Muscle of leg (tissue), 11 donors: ENCODE results near the gene LTBP1. TPM values are rescaled to one million over a fixed set of nuclear protein-coding genes. Genes with fewer than 3 reads are reported as not detected.

Experiments
- DNase-seq: peaks from one replicate; pipeline ENCODE4 v3.0.0; 2013
- H3K27ac ChIP-seq: one replicate; pipeline ENCODE4 v1.5.1; 2013; ENCODE audit warnings: mild to moderate bottlenecking, low read length, control low read depth
- H3K27me3 ChIP-seq: one replicate; pipeline ENCODE4 v1.6.1; 2013; ENCODE audit warnings: low read length; ENCODE audit not compliant: control insufficient read depth, insufficient read depth
- H3K36me3 ChIP-seq: one replicate; pipeline ENCODE4 v1.6.1; 2013; ENCODE audit warnings: low read length; ENCODE audit not compliant: control insufficient read depth, insufficient read depth
- H3K4me1 ChIP-seq: one replicate; pipeline ENCODE4 v1.6.1; 2013; ENCODE audit warnings: low read length; ENCODE audit not compliant: control insufficient read depth, insufficient read depth
- H3K4me3 ChIP-seq: one replicate; pipeline ENCODE4 v1.5.1; 2013; ENCODE audit warnings: low read length, control low read depth
- H3K9me3 ChIP-seq: replicated peaks from 2 replicates; pipeline ENCODE4 v1.6.1; 2013; ENCODE audit warnings: low read depth, low read length; ENCODE audit not compliant: control insufficient read depth
- WGBS: methylation state at CpG from one replicate; pipeline ENCODE4 v1.1.5; 2013; ENCODE audit warnings: missing lambda C conversion rate; ENCODE audit not compliant: insufficient coverage; 5-methylcytosine and 5-hydroxymethylcytosine counted together
- polyA plus RNA-seq, 8 donors: library from polyadenylated mRNA; unstranded; fragments of 120-200 nt; gene quantifications; one replicate each; pipeline versions ENCODE4 v1.2.1 to v1.2.3, GENCODE V29; 2013; ENCODE audit warnings: inconsistent platforms in 1 of 8, low replicate concordance in 1 of 8; ENCODE audit not compliant: insufficient read length in 8 of 8, insufficient read depth in 1 of 8
- total RNA-seq: library from RNA; stranded (reverse); fragments of 120-200 nt; gene quantifications from one replicate; pipeline ENCODE4 v1.2.4, GENCODE V29; 2013

Gene LTBP1
- total and polyA plus RNA-seq, 9 donors: 37.5 to 87.3 (median 57.9) TPM

- DNase-seq: peak; percentile 52
- 0% methylated on average over 1 of the region's 5 CpGs for WGBS
- no peaks in the 10 kb centered on the region for H3K9me3 ChIP-seq
- H3K4me1 ChIP-seq: peaks cover 2% of the 10 kb centered on the region
- no peaks in the 10 kb centered on the region for H3K27me3 ChIP-seq
- H3K36me3 ChIP-seq: peaks cover 6% of the 10 kb centered on the region
- H3K4me3 ChIP-seq: no peak overlapping the region
- H3K27ac ChIP-seq: no peak overlapping the region
Observed at GRCh38 chr2:33372940-33373553, 426.3 kb downstream of the LTBP1 start.

GRCh38 chr2:33373986-33374385, 427.2 kb downstream of the LTBP1 start:
- 71% methylated on average over 3 of the region's 5 CpGs for WGBS
- H3K27me3 ChIP-seq: no peaks in the 10 kb centered on the region
- peaks cover 6% of the 10 kb centered on the region for H3K36me3 ChIP-seq
- H3K9me3 ChIP-seq: no peaks in the 10 kb centered on the region
- peaks cover 2% of the 10 kb centered on the region for H3K4me1 ChIP-seq
- no peak overlapping the region for H3K27ac ChIP-seq
- no peak overlapping the region for H3K4me3 ChIP-seq
- peak; percentile 39 for DNase-seq

- no peak overlapping the region for H3K4me3 ChIP-seq
- no peak overlapping the region for H3K27ac ChIP-seq
- H3K9me3 ChIP-seq: no peaks in the 10 kb centered on the region
- no peaks in the 10 kb centered on the region for H3K27me3 ChIP-seq
- H3K36me3 ChIP-seq: peaks cover 6% of the 10 kb centered on the region
- whole genome bisulfite sequencing: 67% methylated on average over 3 of the region's 7 CpGs
- peaks cover 2% of the 10 kb centered on the region for H3K4me1 ChIP-seq
- no peak for DNase-seq
Observed at GRCh38 chr2:33375054-33375453, 428.3 kb downstream of the LTBP1 start.

GRCh38 chr2:33377048-33377447, 430.3 kb downstream of the LTBP1 start:
- H3K27ac ChIP-seq: no peak overlapping the region
- H3K27me3 ChIP-seq: no peaks in the 10 kb centered on the region
- H3K36me3 ChIP-seq: peaks cover 2% of the 10 kb centered on the region
- 72% methylated on average over 3 of the region's 6 CpGs for WGBS
- no peak overlapping the region for H3K4me3 ChIP-seq
- DNase-seq: peak; percentile 41
- H3K9me3 ChIP-seq: no peaks in the 10 kb centered on the region
- peaks cover 2% of the 10 kb centered on the region for H3K4me1 ChIP-seq

- Histone ChIP-seq H3K27ac (no peak overlapping the region), H3K27me3 (no peaks in the 10 kb centered on the region), H3K4me3 (no peak overlapping the region), H3K36me3 (peaks cover 2% of the 10 kb centered on the region), H3K9me3 (no peaks in the 10 kb centered on the region), H3K4me1 (peaks cover 2% of the 10 kb centered on the region)
- no CpG with 5 or more reads among the region's 4 CpGs for WGBS
- peak; percentile 32 for DNase-seq
Observed at GRCh38 chr2:33378556-33379210, 431.9 kb downstream of the LTBP1 start.

GRCh38 chr2:33380001-33380609, 433.4 kb downstream of the LTBP1 start:
- Histone ChIP-seq H3K4me1 (peaks cover 2% of the 10 kb centered on the region), H3K27ac (no peak overlapping the region), H3K27me3 (no peaks in the 10 kb centered on the region), H3K36me3 (peaks cover 2% of the 10 kb centered on the region), H3K9me3 (no peaks in the 10 kb centered on the region), H3K4me3 (no peak overlapping the region)
- 88% methylated on average over 5 of the region's 8 CpGs for WGBS
- DNase-seq: no peak

GRCh38 chr2:33380719-33381118, 434.0 kb downstream of the LTBP1 start:
- no CpG with 5 or more reads among the region's 2 CpGs for WGBS
- no peak overlapping the region for H3K4me3 ChIP-seq

GRCh38 chr2:33381301-33381858, 434.6 kb downstream of the LTBP1 start:
- DNase-seq: no peak
- H3K36me3 ChIP-seq: peaks cover 2% of the 10 kb centered on the region
- WGBS: 33% methylated on average over 1 of the region's 4 CpGs
- H3K4me1 ChIP-seq: no peaks in the 10 kb centered on the region
- no peaks in the 10 kb centered on the region for H3K9me3 ChIP-seq
- no peaks in the 10 kb centered on the region for H3K27me3 ChIP-seq
- no peak overlapping the region for H3K4me3 ChIP-seq
- H3K27ac ChIP-seq: no peak overlapping the region

More at GRCh38 chr2:33380719-33381118, 434.0 kb downstream of the LTBP1 start:
- Histone ChIP-seq H3K9me3 (no peaks in the 10 kb centered on the region), H3K27me3 (no peaks in the 10 kb centered on the region), H3K4me1 (no peaks in the 10 kb centered on the region), H3K27ac (no peak overlapping the region), H3K36me3 (peaks cover 2% of the 10 kb centered on the region)
- no peak for DNase-seq

- no CpG with 5 or more reads among the region's 8 CpGs for WGBS
- no peak for DNase-seq
- H3K36me3 ChIP-seq: no peaks in the 10 kb centered on the region
- H3K27ac ChIP-seq: no peak overlapping the region
- no peaks in the 10 kb centered on the region for H3K9me3 ChIP-seq
- no peak overlapping the region for H3K4me3 ChIP-seq
- H3K4me1 ChIP-seq: no peaks in the 10 kb centered on the region
- H3K27me3 ChIP-seq: no peaks in the 10 kb centered on the region
Observed at GRCh38 chr2:33383855-33384598, 437.3 kb downstream of the LTBP1 start.

GRCh38 chr2:33384599-33384961, 437.8 kb downstream of the LTBP1 start:
- H3K4me1 ChIP-seq: no peaks in the 10 kb centered on the region
- 50% methylated on average over 1 of the region's 2 CpGs for WGBS
- peak; percentile 38 for DNase-seq
- no peaks in the 10 kb centered on the region for H3K27me3 ChIP-seq
- H3K36me3 ChIP-seq: no peaks in the 10 kb centered on the region
- H3K4me3 ChIP-seq: no peak overlapping the region
- H3K9me3 ChIP-seq: no peaks in the 10 kb centered on the region
- H3K27ac ChIP-seq: no peak overlapping the region
